Activated effector memory CD4-positive, alpha-beta T cell treated with anti-CD3 and anti-CD28 coated beads, Interleukin-2, amount 50 U/mL, for 16 hours (primary cell): Measurements from ENCODE around the gene RNASE12.
"Not testable (repeated sequence)": the region's sequence is repeated elsewhere in the genome, so short reads cannot be mapped to it uniquely, and the experiment has no call there.

Experiments used
- DNase-seq: peaks from one replicate; pipeline ENCODE4 v3.0.0-alpha.2; 2020

Gene RNASE12

GRCh38 chr14:20613094-20614037 is 22.2 kb upstream of the RNASE12 start:
- peak; percentile 93 for DNase-seq

- no peak for DNase-seq
Measured at GRCh38 chr14:20612403-20612802, 21.2 kb upstream of the RNASE12 start.

GRCh38 chr14:20611277-20611676 is 20.1 kb upstream of the RNASE12 start:
- no peak for DNase-seq

GRCh38 chr14:20610002-20610765 is 19.0 kb upstream of the RNASE12 start:
- peak; percentile 89 for DNase-seq

GRCh38 chr14:20609215-20610001 is 18.2 kb upstream of the RNASE12 start:
- DNase-seq, result peak; percentile 83

GRCh38 chr14:20608383-20609110 is 17.4 kb upstream of the RNASE12 start:
- DNase-seq, result no peak

GRCh38 chr14:20607617-20608016 is 16.4 kb upstream of the RNASE12 start:
- no peak for DNase-seq

- DNase-seq, result no peak
Measured at GRCh38 chr14:20606902-20607242, 15.7 kb upstream of the RNASE12 start.

GRCh38 chr14:20606190-20606901 is 15.2 kb upstream of the RNASE12 start:
- DNase-seq, result no peak

GRCh38 chr14:20603813-20604690 is 12.9 kb upstream of the RNASE12 start:
- no peak for DNase-seq

- no peak for DNase-seq
Measured at GRCh38 chr14:20602583-20602982, 11.4 kb upstream of the RNASE12 start.

- DNase-seq, result no peak
Measured at GRCh38 chr14:20601522-20601921, 10.3 kb upstream of the RNASE12 start.

- DNase-seq, result no peak
Measured at GRCh38 chr14:20597108-20597507, 5.9 kb upstream of the RNASE12 start.

GRCh38 chr14:20595726-20596125 is 4.5 kb upstream of the RNASE12 start:
- DNase-seq, result not testable (repeated sequence)

- no peak for DNase-seq
Measured at GRCh38 chr14:20592574-20592973, 1.4 kb upstream of the RNASE12 start.

- no peak for DNase-seq
Measured at GRCh38 chr14:20587489-20588154, 3.6 kb downstream of the RNASE12 start, which contains the start of gene RNASE11. Gene RNASE11, minus strand, starts transcription at chr14:20588001.

GRCh38 chr14:20583908-20584307 is 7.3 kb downstream of the RNASE12 start:
- no peak for DNase-seq

GRCh38 chr14:20583142-20583541 is 8.0 kb downstream of the RNASE12 start:
- DNase-seq, result no peak

- no peak for DNase-seq
Measured at GRCh38 chr14:20580242-20580641, 10.9 kb downstream of the RNASE12 start.
